Uterus (tissue), 2 donors: ENCODE results near the gene ST6GALNAC4.

Experiments used
- CTCF ChIP-seq, 4 experiments: fragments of 200-600 bp in 2 of 4; fragments of 450-650 bp in 2 of 4; sonication (generic) in 2 of 4; IDR thresholded peaks; one replicate each; pipeline ENCODE4 v1.5.1; 2016 to 2019; ENCODE audit warnings: antibody characterized with exemption in 4 of 4, mild to moderate bottlenecking in 2 of 4, moderate library complexity in 1 of 4
- POLR2A ChIP-seq, 2 donors: fragments of 450-650 bp; IDR thresholded peaks; one replicate each; pipeline ENCODE4 v1.6.1; 2016; ENCODE audit warnings: antibody characterized with exemption in 2 of 2, mild to moderate bottlenecking in 1 of 2, moderate library complexity in 1 of 2

GRCh38 chr9:127869310-127870152 lies 47.3 kb downstream of the ST6GALNAC4 start:
- TF ChIP-seq CTCF (IDR thresholded peaks at IDR 0.05) (peak; percentile 82 to 99 (median 90)), POLR2A (IDR thresholded peaks at IDR 0.05) (no peak)
